ENCODE data around the gene KPNA1. TPM values are rescaled to one million over a fixed set of nuclear protein-coding genes. Genes with fewer than 3 reads are reported as not detected.

KPNA1 gene
- polyA plus RNA-seq, 1 of the 3 experiments (the other 2 are of a cell fraction): 21.6 TPM

DNA sequence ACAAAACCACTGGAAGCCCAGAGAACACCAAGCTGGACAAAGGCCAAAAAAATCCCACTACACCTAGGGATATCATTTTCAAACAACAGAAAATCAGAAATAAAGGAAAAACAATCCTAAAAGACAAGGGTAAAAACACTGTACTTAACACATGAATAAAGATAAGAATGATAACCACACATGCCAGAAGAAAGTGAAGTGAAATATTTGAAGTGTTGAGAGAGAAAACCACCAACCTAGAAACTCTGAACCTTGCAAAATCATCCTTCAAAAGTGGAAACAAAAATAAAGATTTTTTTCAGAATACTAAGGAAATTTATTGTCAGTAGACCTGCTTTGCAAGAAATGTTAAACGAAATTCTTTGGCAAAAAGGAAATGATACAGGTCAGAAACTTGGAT lies 45.1 kb downstream of the KPNA1 start:
- H3K9me3 ChIP-seq: no peaks in the 10 kb centered on the region
- no peak for TF ChIP-seq JUND (IDR thresholded peaks at IDR 0.05)
- no peak for TF ChIP-seq ELF1 (IDR thresholded peaks at IDR 0.05)
- TF ChIP-seq MXI1 (IDR thresholded peaks at IDR 0.05; ENCODE audit: low read depth, low read length): no peak
- no peak for TF ChIP-seq PBX3 (IDR thresholded peaks at IDR 0.05)
- TF ChIP-seq FOXM1 (IDR thresholded peaks at IDR 0.05; ENCODE audit: low read depth): no peak
- TF ChIP-seq FOSL2 (IDR thresholded peaks at IDR 0.05; ENCODE audit: borderline replicate concordance, low read depth): no peak
- H3K9ac ChIP-seq: no peak overlapping the region
- peaks cover 90% of the 10 kb centered on the region for H3K79me2 ChIP-seq (ENCODE audit: insufficient read depth)
- H3K27me3 ChIP-seq (ENCODE audit: insufficient read depth): no peaks in the 10 kb centered on the region
- DNase-seq: no peak
- H3K36me3 ChIP-seq (replicated peaks in 1 of 2; ENCODE audit: control insufficient read depth in 1 of 2, insufficient read depth in 2 of 2, low read length in 1 of 2): peaks cover 13 to 17% of the 10 kb centered on the region in 2 experiments
- WGBS (ENCODE audit: low lambda C conversion rate): 75% methylated on average over 1 of the region's 1 CpG
- no peaks in the 10 kb centered on the region for H3F3A ChIP-seq (replicated peaks; ENCODE audit: insufficient read depth)
- no peak overlapping the region for H3K27ac ChIP-seq (ENCODE audit: low read depth in 2 of 2, low read length in 1 of 2)
- ChIA-PET POLR2A (no interaction called here), CTCF (no interaction called here)
- H4K20me1 ChIP-seq (ENCODE audit: insufficient read depth): peaks cover 60% of the 10 kb centered on the region
- H3K4me2 ChIP-seq: no peak overlapping the region
- no peaks in the 10 kb centered on the region for H3K9me2 ChIP-seq
- no peak overlapping the region for H2AFZ ChIP-seq (ENCODE audit: low read depth)
- H3K4me3 ChIP-seq (ENCODE audit: low read depth in 2 of 2, low read length in 1 of 2): no peak overlapping the region
- H3K4me1 ChIP-seq (ENCODE audit: control insufficient read depth in 1 of 2, insufficient read depth in 2 of 2, low read depth in 1 of 2, low read length in 1 of 2): peaks cover 0 to 2% of the 10 kb centered on the region in 2 experiments; a peak in 1 of 4 replicates

- ChIA-PET POLR2A (no interaction called here), CTCF (interaction anchor here (1.1 kb wide), 1 partner anchor 10 kb away, joined by 3 read pairs; no protein-coding TSS in a partner anchor)
- WGBS (ENCODE audit: low lambda C conversion rate): 87% methylated on average over 3 of the region's 3 CpGs
- Histone ChIP-seq H3K79me2 (ENCODE audit: insufficient read depth) (peaks cover 89% of the 10 kb centered on the region), H3K4me3 (ENCODE audit: low read depth in 2 of 2, low read length in 1 of 2) (no peak overlapping the region), H3K27me3 (ENCODE audit: insufficient read depth) (no peaks in the 10 kb centered on the region), H3K36me3 (replicated peaks in 1 of 2; ENCODE audit: control insufficient read depth in 1 of 2, insufficient read depth in 2 of 2, low read length in 1 of 2) (peaks cover 18 to 22% of the 10 kb centered on the region in 2 experiments), H2AFZ (ENCODE audit: low read depth) (no peak overlapping the region), H3K27ac (ENCODE audit: low read depth in 2 of 2, low read length in 1 of 2) (no peak overlapping the region), H3K9me3 (no peaks in the 10 kb centered on the region), H3K9me2 (no peaks in the 10 kb centered on the region), H3K4me2 (no peak overlapping the region), H3K9ac (no peak overlapping the region), H3F3A (replicated peaks; ENCODE audit: insufficient read depth) (no peaks in the 10 kb centered on the region), H3K4me1 (ENCODE audit: control insufficient read depth in 1 of 2, insufficient read depth in 2 of 2, low read depth in 1 of 2, low read length in 1 of 2) (peaks cover 0 to 2% of the 10 kb centered on the region in 2 experiments; a peak in 1 of 4 replicates), H4K20me1 (ENCODE audit: insufficient read depth) (peaks cover 55% of the 10 kb centered on the region)
- DNase-seq: no peak
- TF ChIP-seq MEF2A (IDR thresholded peaks at IDR 0.05; ENCODE audit: borderline replicate concordance, low read depth) (no peak), FOXM1 (IDR thresholded peaks at IDR 0.05; ENCODE audit: low read depth) (no peak), CTCF (IDR thresholded peaks at IDR 0.05) (no peak), EP300 (IDR thresholded peaks at IDR 0.05; ENCODE audit: borderline replicate concordance in 1 of 2, low read depth in 1 of 2, low read length in 1 of 2) (no peak), NRF1 (IDR thresholded peaks at IDR 0.05; ENCODE audit: low read depth, low read length) (no peak), RFX5 (IDR thresholded peaks at IDR 0.05; ENCODE audit: low read length) (no peak), RAD21 (IDR thresholded peaks at IDR 0.05; ENCODE audit: low read length) (no peak), TEAD4 (IDR thresholded peaks at IDR 0.05; ENCODE audit: borderline replicate concordance, insufficient read depth) (no peak), MAX (IDR thresholded peaks at IDR 0.05; ENCODE audit: low read depth) (no peak), FOXJ3 (CRISPR knock-in tag; IDR thresholded peaks at IDR 0.05) (no peak)
- TF ChIP-seq, protein P1, sequence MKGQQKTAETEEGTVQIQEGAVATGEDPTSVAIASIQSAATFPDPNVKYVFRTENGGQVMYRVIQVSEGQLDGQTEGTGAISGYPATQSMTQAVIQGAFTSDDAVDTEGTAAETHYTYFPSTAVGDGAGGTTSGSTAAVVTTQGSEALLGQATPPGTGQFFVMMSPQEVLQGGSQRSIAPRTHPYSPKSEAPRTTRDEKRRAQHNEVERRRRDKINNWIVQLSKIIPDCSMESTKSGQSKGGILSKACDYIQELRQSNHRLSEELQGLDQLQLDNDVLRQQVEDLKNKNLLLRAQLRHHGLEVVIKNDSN (IDR thresholded peaks at IDR 0.05; ENCODE audit: borderline replicate concordance, low read depth): no peak
- TF ChIP-seq, protein P2, sequence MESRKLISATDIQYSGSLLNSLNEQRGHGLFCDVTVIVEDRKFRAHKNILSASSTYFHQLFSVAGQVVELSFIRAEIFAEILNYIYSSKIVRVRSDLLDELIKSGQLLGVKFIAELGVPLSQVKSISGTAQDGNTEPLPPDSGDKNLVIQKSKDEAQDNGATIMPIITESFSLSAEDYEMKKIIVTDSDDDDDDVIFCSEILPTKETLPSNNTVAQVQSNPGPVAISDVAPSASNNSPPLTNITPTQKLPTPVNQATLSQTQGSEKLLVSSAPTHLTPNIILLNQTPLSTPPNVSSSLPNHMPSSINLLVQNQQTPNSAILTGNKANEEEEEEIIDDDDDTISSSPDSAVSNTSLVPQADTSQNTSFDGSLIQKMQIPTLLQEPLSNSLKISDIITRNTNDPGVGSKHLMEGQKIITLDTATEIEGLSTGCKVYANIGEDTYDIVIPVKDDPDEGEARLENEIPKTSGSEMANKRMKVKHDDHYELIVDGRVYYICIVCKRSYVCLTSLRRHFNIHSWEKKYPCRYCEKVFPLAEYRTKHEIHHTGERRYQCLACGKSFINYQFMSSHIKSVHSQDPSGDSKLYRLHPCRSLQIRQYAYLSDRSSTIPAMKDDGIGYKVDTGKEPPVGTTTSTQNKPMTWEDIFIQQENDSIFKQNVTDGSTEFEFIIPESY (IDR thresholded peaks at IDR 0.05; ENCODE audit: borderline replicate concordance, low read depth): no peak
These were observed 45.7 kb downstream of the KPNA1 start for GRCh38 chr3:122468896-122469533.

Measured in SK-N-SH (cell line).